NCI-H2196 (cell line): Measurements from ENCODE around the gene MDM1.
A peak's percentile ranks its signal among the peaks of the same experiment; 100 is the strongest.

Experiments used
- DNase-seq: peaks from one replicate; lab custom pipeline; 2025; ENCODE audit not compliant: unreplicated experiment; lab: John Stamatoyannopoulos, UW

Gene MDM1

DNA sequence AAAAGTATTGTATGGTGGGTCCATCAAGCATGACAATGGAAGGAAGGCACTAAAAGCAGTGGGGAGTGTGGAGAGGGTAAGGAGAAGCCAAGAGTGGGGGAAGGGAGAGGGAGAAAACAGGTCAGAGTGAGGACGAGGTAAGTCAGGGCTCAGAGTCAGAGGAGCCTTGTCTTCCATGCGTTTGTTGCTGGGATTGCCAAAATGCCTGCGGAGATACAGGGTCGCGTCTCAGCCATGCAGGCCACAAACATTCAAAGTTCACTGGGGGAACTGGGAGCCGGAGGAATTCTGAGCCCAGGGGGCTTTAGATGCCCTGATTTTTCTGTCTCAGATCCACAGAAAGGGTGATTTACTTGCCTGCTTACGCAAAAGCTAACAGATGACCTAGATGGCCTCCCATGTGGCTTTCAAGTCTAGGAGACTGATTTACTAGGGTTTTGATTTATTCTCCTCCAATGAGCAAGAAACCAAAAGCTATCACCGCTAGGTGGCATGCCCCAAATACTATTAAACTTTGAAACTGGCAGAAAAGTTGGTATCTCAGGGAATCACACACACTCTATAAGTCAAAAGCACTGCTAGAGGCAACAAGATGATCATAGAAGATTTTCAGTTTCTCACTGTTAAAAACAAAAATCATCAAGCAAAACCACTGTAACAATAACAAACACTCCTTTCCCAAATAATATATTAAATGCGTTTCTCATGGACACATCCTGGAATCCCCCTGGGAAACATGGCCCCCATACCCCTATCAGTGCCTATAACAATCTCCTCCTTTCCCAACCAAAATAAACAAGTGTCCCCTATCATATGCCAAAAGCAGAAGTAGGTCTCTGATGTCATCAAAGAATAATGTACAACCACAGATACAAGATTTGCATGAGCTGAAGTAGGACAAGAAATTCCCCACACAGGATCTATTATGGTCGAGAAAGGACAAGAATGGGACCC is 26.6 kb upstream of the MDM1 start:
- peak; percentile 46 for DNase-seq

DNA sequence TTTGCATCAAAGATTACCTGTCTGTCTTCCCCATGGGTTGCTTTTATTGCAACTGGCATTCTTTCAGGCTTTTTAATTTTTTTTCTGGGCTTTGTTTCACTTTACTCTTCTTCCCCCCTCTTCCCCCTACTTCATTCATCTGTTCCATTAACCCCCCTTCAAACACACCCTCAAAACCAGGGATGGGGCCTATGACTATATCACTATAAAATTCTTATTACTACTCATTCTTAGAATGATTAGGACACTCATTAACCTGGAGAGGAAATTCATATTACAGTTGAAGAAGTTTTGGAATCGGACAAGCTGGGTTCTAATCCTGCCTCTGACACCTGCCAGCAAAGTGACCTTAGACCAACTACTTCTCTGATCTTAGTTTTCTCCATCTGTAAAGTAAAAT is 24.8 kb upstream of the MDM1 start:
- no peak for DNase-seq

DNA sequence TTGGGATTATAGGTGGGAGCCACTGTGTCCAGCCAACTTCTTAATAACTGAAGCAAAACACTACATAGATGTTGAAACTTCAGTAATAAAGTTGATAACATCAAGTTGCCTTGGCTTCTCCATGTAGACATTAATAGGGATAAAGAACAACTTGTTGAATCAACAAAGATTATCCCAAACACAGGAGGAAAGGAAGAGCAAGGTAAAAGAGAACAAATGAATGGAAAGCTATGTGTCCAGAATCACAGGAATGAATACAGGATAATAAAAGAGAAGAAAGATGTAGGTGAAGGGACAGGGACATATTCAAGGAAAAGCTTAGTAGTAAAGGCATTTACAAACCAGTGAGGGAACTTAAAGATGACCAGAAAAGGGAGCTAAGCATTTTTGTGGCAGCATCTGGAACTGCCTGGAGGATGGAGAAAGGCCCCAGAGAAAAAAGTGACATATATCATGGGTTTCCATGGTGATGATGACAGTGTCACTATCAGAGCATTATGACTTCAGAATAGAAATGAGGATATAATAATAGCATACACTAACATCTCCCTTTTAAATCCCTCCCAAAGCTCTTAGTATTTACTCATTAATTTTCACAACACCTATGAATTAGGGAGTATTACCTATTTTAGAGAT is 24.0 kb upstream of the MDM1 start:
- DNase-seq, result no peak

DNA sequence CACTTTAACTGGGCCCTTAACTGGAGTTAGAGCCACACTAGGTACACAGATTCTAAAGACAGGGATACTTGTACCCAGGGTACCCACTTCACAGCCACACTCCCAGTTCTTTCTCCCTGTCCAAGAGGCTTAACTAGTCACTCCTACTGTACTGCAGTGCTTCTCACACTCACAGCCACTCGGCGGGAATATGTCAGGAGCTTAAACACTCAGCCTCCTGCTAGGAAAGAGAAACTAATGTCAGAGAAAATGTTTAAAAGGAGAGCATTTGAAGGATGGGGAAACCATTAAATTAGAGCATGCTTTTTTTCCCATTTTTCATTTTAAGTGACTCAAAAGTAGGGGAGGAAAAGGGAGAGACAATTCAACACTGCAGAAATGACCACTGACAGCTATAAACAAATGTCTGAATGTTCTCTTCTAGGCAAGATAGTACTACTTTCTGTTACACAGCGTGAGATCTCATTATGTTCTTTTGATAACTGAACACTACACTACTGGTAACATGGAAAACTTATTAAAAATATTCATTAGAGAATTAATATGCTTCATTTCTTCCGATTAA is 22.9 kb upstream of the MDM1 start:
- DNase-seq, result no peak

DNA sequence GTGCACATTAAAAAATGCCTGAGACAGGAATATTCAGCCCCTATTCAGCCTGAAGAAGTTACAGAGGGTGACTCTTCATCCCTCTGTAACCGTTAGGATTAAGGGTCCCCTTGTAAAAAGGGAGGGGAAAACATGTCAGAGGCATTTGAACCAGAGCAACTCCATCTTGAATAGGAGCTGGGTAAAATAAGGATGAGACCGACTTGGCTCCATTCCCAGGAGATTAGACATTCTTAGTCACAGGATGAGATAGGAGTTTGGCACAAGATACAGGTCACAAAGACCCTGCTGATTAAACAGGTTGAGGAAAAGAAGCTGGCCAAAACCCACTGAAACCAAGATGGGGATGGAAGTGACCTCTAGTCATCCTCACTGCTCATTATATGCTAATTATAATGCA is 19.9 kb upstream of the MDM1 start:
- no peak for DNase-seq

DNA sequence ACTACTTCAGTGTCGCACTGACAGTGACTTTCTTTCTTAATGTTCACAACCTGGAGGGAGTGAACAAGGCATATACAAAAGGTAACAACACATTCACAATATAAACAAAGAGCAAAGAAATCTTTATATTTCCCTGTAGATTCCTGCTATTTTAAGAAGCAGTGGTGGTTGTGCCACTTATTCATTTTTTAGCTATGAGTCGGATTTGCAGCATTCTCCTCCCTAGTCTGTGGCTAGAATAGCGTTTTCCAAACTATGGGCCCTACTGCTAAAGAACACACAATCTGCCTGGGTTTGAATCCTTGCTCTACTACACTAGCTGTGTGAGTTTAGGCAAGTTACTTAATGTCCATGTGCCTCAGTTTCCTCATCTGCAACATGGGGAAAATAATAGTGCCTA is 18.6 kb upstream of the MDM1 start:
- no peak for DNase-seq

DNA sequence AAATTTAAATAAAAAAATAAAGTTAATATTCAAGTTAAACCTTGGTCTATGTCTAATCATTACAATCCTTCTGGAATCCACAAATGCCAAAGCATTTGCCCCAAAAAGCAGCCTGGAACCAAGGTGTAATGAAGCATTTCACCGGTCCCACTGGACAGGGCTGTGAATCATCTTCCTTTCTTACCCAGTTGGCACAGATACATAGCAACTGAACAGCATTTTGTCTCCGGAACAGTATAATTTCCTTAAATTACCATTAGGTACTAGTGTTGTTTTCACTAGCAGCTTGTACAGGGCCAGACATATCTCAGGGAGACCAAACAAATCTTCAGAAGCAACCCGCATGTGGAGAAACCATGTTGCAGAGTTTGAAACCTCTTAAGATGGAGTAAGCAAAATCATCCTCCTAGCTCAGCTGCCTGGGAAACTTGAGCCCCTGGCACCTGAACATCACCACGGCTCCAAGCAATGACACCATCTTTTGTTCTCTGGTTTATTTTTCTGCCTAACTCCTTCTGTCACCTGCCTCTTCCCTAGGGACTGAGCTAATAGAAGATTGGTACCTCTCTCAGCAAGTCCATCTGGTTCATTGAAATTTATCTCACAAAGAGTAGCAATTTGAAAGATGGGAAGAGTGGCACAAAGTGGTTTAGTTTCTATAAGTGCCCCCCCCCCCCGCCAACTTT is 17.9 kb upstream of the MDM1 start:
- peak; percentile 61 for DNase-seq

DNA sequence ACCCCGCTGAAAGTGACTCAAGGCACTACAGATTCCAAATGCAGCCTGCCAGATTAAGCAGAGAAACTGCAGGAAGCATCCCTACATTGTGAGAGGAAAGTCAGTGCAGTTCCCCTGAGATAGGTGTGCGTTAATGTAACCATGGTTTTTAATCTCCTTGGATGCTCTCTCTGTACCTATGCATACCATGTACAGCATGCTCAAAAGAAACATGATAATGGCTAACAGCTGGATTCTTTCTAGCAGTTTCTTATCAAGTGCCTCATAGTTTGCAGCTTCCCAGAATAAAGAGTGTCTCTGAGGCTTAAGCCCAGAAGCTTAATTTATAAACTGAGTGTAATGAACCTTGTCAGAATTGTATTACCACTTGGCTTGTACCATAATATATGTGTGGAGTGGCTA is 17.1 kb upstream of the MDM1 start:
- no peak for DNase-seq

DNA sequence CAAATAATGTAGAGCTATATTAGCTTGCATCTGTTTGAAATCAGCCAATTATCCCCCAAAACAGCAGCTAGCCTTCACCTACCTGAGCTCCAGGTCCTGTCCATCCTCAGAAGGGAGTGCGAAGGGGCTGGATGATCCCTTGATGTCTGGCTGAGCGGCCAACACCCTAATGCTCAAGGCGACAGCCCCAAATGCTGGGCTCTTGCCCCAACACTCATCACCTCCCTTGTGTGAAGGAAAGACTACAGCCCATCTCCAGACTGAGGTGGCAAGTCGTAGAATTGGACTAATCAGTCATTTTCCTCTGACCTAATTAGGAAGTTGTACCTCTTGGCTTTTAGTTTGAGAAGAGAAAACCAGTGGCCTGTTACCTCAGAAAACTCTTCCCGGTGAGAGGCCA is 16.3 kb upstream of the MDM1 start:
- DNase-seq, result no peak

DNA sequence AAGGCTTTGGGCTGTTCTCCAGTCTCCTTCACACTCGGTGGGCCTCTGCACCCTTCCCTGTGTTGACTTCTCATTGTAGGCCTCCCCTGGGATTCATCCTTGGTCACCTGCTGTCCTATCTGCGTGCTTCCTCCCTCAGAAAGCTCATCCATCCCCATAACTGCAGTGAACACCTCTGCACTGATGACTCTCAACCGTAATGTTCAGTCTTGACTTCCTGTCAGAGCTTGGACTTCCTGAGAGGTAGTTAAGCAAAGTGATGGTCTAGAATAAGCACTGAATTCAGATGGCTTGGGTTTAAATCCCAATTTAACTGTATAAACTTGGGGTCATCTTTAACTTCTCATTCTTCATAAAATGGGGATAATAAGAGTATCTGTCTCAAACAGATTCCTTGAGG is 13.6 kb upstream of the MDM1 start:
- DNase-seq, result no peak

DNA sequence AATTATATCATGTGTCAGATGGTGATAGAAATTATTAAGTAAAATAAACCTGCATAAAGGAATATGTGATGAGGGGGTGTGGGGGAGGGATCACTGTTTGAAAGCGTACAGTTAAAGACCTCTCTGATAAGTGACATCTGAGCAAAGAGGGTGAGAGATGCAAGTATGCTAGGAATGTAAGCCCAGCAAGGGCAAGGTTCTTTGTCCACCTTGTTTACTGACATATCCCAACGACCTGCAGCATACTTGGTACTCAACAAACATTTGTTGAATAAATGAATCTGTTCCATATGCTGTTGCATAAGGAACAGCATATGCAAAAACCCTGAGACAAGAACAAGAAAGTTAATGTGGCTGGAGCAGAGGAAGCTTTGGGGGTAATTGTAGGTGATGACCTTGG is 12.0 kb upstream of the MDM1 start:
- no peak for DNase-seq

DNA sequence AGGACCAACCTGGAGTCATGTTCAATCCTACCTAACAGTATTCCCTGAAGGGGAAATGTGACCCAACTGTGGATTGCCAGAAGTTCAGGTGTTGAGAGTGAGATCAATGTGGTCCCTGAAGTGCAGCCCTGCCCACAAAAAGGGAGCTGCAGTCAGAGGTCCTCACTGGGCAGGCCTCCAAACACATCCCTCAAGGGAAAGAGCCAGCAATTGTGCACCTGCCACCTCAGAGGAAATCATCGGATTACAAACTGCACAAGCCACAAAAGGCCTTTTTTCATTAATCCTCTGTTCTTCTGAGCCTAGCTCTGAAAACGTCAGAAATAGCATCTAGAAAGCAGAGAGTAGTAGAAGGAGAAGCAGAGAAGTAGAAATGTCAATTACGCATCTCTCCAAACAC is 10.8 kb upstream of the MDM1 start:
- DNase-seq, result peak; percentile 85

DNA sequence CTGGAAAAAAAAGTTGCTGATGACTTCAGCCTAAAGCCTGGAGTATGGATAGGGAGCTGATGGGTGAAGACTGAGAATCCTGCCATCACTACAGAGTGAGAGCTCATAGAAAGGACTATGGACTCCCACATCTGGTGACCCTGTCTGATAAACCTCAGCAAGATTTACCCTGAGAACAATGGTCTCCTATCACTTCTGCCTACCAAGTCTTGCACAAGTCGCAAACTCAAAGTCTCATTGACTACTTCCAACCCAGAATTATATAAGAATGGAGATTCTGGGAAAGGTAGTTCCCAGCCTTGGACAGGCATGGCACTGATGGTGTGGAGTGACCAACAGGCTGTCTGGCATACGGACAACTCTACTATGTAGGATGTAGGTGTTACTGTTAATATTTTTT is 9.7 kb upstream of the MDM1 start:
- DNase-seq, result no peak

DNA sequence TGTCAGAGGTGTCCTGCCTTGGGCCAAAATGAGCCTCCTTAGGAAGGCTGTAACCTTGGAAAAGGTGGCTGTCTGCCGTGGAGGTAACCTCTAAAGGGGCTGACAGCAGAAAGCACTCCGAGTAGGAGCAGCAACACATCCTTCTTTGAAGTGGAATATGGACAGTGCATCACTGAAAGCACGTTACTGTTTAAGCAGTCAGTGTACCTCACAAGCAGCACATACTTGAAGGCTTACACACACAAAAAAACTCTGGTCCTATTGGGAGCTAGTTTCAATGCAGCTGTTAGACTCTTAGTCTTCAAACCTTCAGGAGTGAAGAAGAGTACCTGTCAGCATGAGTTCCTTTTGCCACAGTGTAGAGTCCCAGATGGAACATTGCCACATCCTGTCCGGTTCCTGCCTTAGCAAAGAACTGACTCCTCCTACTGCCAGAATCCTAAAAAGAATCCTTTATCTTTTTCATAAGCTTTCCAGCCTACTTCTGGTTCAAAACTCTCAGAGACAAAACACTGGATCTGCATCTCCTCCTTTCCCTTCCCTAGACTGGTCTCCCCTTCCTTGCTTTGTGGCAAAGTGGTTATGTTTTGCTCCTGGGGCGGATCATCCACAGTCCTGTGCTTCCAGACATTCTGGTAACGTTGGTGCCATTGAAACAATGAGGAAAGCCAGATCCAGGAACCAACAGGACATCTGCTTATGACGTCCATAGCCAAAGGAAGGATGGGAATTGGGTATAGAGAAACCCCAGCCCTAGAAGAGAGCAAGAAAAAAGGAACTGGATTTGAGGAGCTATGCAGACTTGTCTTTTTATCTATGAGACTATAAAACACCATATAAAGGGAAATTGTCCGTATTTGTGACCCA is 8.5 kb upstream of the MDM1 start:
- no peak for DNase-seq

DNA sequence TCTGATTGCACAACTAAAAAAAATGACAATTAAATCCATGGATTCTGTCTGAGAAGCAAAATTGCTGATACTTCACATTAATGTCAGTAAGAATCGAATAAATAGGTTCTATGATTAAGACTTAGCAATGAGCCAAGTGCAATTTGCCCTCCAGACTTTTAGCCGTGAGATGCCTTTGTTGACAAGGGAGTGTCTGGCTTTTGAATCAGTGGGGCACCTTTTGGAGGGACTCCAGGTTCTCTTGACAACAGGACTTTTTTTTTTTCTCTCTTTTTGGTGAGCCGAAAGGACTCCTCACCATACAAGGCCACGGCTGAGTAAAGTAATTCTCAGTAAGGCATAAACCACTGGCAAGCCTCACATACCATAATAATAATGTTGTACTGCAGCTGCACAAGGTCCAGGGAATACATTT is 4.7 kb upstream of the MDM1 start:
- peak; percentile 47 for DNase-seq

DNA sequence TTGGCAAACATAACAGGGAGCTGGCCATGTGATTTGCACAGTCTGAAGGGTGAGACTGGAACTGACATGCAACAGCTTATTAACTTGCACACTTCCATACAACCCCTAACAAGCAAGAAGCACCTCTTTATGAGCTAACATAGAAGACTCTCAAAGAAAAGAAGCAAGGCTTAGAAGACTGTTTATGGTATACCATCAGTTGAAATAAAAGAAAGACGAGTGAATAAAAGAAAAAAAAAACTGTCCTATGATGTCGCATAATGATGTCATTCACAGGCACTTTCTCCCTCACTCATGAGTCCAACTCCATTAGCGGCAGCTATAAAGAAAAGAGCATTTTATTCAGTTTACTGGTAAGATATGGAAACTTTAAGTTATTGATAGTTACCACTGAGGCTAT is 3.3 kb upstream of the MDM1 start:
- DNase-seq, result no peak

DNA sequence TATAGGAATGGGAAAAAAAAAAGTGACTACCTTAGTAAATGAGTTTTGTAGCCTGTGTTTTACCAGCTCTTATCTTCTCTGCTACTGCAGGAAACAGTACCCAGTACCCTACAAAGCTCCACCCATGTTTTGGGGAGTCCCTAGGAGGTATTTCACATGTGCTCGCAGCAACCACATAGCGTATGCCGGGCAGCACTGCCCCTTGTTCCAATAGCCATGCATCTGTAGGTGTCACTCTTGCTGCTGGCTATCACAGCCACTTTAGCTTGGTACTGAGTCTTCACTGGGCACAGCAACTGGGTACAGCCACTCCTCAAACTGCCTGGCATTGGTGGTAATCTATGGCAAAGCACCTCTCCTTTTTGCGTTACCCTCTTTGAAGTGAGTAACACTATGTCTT is 2.0 kb upstream of the MDM1 start:
- DNase-seq, result peak; percentile 46

DNA sequence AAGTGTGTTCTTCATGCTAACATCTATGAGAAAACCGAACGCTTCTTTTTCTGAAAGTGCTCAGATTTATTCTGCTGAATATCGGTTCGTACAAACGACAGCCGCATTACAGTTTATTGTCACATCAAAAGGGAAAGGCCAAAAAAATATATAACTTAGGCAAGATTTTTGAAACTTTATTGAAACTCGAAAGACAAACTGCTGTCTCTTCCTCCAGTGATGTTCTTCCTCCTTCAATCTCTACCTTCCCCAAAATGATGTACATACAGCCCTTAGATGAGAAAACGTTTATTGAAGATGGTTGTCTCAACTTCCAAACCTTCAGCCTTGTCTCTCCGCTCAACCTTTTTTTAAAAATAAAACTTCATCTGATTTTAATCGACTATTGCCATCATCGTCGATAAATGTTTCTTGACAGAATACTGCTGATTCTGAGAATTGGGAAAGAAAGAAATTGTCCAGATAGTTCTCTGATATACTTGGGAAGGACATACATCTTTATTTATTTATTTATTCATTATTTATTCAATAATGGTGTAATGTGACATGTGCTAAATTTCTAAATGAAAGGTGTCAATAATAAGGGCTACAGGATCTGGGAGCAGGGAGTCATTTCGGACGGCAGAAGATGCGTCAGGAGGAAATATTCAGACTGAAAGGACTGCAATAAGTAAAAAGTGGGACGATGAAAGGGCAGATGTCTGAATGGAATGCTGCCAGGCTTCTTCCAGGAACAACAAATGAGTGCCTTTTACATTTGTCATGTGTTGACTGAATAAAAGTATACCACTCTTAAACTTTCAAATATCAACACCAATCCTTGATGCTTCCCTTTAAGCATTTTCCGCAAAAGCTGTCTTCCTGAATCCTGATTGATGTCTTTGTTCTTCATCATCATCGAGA is 817 bp upstream of the MDM1 start:
- no peak for DNase-seq

DNA sequence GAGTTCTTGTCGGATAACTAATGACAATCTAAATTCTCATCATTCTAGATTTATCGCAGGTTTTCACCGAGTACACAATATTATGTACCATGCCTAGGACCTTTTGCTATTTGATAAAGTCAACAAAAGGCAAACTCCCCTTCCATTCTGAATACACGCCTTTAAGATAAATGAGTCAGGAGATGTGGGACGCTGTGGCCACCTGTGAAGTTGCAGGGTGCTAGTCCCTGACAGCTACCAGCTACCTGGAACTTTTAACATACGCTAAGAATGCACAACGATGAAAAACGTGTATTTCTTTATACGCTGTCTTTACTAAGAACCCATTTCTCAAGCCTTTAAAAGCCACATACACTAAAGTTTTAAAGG is 678 bp downstream of the MDM1 start:
- DNase-seq, result no peak

DNA sequence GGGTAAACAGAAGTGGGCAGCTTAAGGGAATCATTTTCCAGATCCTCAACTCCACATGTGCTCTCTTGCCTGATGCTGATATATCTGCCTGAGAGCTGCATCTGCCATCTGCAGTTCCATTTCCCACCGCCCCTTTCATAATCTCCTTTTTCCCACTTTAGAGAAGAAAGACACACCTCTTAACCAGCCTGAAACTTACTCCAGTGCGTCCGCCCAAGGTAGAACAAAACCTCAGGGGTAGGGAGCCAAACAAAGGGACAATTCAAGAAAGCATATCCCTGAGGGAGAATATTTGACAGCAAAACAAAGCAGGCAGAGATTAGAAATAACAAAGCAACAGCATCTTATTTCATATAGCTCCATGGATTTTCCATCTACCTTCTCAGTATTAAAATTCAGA is 4.3 kb downstream of the MDM1 start:
- DNase-seq, result no peak
